DND-41 (cell line): ENCODE results near the gene GRID1.

ENCODE experiments used
- EZH2 ChIP-seq: IDR thresholded peaks from 3 replicates; pipeline ENCODE4 v1.6.1; 2012; ENCODE audit warnings: borderline replicate concordance, low read depth, mild to moderate bottlenecking, moderate library complexity, low read length, inconsistent platforms; ENCODE audit not compliant: severe bottlenecking
- TF ChIP-seq, protein P1 (sequence below): IDR thresholded peaks from 2 replicates; pipeline ENCODE4 v1.5.1; 2012; ENCODE audit warnings: borderline replicate concordance, low read length, moderate library complexity, mild to moderate bottlenecking; ENCODE audit not compliant: poor library complexity, severe bottlenecking; ENCODE audit errors: extremely low read depth

GRCh38 chr10:86341361-86341811 lies 25.2 kb downstream of the GRID1 start:
- TF ChIP-seq, protein P1, sequence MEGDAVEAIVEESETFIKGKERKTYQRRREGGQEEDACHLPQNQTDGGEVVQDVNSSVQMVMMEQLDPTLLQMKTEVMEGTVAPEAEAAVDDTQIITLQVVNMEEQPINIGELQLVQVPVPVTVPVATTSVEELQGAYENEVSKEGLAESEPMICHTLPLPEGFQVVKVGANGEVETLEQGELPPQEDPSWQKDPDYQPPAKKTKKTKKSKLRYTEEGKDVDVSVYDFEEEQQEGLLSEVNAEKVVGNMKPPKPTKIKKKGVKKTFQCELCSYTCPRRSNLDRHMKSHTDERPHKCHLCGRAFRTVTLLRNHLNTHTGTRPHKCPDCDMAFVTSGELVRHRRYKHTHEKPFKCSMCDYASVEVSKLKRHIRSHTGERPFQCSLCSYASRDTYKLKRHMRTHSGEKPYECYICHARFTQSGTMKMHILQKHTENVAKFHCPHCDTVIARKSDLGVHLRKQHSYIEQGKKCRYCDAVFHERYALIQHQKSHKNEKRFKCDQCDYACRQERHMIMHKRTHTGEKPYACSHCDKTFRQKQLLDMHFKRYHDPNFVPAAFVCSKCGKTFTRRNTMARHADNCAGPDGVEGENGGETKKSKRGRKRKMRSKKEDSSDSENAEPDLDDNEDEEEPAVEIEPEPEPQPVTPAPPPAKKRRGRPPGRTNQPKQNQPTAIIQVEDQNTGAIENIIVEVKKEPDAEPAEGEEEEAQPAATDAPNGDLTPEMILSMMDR = no peak
- no peak for TF ChIP-seq EZH2
